Inflammatory macrophage treated with lipopolysaccharide for 4 hours (primary cell): ENCODE results near the gene PGLYRP2.

Source experiments
- DNase-seq: peaks from one replicate; pipeline ENCODE4 v3.0.0-alpha.2; 2020

The PGLYRP2 gene

GRCh38 chr19:15453906-15454860 lies 25.1 kb downstream of the PGLYRP2 start:
- DNase-seq = no peak

DNA sequence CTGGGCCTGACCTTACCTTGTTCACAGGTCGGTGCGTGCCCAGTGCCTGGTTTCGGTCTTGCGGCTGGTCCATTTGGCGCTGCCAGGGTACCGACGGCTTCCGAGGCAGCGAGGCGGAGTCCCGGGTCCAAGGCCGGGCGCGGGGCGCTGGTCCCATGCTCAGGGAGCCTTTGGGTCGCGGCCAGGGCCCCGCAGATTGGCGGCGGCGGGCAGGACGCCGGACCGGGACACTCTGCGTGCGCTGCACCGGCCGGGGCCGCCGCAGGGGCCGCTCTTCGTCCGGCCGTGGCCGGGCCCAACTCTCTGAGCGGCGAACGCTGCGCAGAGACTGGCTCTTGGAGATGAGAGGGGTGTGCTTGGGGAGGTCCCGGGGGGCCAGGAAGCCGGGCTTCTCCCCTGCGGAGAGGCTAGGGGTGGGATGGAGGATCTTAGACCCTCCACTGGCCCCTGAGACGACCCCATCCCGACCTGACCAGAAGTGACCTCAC lies 26.2 kb downstream of the PGLYRP2 start:
- DNase-seq = no peak

GRCh38 chr19:15452111-15453047 lies 26.9 kb downstream of the PGLYRP2 start:
- DNase-seq = peak; percentile 31

DNA sequence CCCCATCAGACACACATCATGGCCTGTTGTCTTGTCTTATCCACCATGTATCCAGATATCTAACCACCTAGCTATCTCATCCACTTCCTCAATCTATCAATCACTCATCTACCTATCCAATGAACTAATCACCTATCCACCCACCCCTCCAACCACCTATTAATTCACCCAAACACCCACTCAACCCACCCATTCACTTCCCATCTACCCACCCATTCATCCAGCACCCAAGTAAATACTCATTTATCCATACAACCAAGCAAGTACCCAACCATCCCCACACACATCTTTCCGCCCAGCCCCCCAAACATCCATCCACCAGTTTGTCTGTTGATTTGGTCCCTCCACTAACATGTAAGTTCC lies 28.8 kb downstream of the PGLYRP2 start:
- DNase-seq = no peak

DNA sequence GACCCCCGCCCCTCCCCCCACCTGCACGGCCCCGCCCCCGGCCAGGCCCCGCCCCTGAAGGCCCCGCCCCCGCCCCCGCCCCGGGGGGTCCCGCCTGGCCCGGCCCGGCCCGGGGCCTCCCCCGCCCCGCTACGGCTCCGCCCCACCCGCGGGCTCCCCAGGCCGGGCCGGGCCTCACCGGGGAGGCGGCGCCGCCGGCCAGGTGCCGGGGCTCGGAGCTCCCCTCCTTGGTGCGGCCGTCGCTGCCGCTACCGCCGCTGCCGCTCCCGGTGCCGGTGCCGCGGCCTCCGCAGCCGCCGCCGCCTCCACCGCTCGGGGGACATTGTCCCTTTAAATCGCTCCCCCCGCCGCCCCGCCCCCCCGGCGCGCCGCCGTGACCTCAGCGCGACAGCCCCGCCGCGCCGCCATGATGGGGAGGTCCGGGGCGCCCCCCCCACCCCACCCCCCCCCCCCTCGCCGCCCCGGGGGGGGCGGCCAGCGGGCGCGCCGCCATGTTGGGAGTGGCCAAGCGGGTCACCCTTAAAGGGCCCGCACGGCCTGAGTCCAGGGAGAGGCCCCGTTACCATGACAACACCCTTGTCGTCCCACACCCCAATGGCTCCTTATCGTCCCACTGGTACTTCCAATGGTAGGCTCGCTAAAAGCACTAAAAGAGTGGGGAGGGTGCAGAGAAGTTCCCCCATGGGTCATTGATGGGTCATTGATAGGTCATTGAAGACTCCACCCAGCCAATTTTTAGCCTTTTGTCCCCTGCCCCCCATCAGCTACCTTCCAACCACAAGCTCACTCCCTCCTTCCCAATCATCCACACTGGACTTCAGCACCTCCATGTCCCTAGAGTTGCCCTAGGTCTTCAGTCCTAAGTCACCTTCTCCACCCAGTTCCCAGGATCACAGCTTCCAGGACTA lies 29.4 kb downstream of the PGLYRP2 start, which contains the start of gene WIZ:
Gene WIZ (minus strand): TSS at position 337 of the 908 bp plus-strand sequence. CDS start 1,649 bp downstream, outside the sequence.
- DNase-seq = peak; percentile 72

DNA sequence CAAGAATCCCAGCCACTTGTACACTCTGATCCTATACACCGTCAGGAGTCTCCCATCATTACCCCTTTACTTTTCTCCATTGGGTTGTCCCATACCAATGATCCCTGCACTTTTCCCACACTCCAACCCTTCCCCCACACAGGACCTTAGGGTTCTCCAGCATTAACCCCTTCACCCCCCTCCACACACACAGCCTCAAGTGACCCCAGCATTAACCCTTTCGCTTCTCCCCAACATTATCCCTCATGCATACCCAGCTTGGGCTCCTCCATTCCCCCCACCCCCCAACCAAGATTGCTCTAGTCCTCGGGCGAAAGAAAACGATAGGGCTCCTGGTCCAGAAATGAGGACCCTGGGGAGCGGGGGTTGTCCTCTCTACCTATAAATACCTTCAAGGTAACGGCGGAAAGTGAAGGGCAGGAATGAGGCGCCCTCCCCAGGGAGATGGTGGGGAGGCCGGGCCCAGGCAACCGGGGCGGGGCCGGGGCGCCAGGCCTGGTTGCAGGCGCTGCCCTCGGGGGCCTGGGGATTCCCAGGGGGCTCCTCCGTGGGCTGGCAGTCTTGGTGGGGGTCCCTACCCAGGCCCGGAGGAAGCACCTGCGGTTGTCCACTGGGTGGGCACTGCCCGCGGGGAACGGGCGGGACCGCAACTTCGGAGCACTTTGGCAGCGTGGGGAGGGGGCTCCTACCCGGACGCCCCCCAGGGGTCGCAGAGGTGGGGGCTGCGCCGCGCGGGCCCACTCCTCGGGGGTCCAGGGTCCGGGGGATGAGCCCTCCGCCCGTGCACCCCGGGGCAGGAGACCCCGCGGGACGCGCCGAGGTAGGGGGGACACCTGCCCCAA lies 30.3 kb downstream of the PGLYRP2 start:
- DNase-seq = no peak

DNA sequence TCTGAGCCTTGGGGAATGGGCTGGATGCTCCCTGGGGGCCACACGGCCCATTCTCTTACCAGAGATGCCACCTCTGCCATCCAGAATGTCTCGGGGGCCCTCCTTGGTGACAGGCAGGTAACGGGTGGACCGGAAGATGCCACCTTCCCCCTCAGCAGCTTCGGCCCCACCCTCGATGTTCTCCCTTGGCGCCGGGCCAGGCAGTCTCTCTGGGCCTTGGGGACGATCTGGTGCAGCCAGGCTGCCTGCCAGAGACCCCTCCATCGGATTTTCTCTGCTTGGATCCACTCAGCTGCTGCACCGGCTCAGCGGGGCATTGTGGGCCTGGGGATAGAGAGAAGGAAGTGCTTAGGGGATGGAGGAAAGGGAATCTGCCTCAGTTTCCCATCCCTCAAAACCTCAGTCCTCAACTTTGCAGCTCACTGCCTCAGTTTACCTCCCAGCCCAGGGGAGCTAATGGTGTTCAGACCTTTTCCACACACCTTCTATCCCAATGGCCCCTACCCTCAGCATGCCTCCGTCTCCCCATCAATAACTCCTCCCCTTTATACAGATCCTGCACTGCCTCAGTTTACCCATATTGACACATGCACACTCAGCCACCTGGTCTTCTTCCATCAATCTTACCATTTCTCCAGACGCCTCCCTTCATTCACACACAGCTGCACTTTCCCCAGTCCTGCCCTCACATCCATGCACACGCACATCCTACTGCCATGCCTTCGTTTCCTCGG lies 31.1 kb downstream of the PGLYRP2 start:
- DNase-seq = no peak

GRCh38 chr19:15447057-15447456 lies 32.2 kb downstream of the PGLYRP2 start:
- no peak for DNase-seq

DNA sequence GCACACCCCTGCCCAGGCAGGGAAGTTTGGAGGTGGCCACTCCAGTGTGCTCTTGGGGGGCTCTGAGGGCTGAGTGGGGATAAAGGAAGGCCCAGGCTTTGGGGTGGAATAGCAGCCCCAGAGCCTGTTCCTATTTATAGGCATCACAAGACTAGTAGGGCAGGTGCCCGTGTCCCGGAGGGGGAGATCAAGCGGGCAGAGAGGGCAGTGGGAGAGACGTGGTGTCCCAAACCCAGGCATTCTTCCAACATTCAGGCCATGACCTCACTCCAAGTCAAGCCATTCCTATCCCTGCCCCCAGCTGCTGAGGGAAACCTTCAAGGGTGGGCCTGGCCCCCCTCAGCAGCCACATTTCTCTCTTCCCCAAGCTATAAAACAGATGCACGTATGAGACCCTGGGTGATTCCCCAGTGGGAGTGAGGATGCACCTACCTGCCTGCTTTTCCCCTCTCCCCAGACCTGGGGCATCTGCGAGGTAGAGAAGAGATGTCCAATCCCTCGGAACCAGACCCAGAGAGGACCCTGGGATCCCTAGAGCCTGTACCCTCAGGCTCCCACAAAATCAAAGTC lies 33.4 kb downstream of the PGLYRP2 start:
- DNase-seq = no peak

- DNase-seq = no peak
Measured at GRCh38 chr19:15445227-15445605, 34.1 kb downstream of the PGLYRP2 start.

DNA sequence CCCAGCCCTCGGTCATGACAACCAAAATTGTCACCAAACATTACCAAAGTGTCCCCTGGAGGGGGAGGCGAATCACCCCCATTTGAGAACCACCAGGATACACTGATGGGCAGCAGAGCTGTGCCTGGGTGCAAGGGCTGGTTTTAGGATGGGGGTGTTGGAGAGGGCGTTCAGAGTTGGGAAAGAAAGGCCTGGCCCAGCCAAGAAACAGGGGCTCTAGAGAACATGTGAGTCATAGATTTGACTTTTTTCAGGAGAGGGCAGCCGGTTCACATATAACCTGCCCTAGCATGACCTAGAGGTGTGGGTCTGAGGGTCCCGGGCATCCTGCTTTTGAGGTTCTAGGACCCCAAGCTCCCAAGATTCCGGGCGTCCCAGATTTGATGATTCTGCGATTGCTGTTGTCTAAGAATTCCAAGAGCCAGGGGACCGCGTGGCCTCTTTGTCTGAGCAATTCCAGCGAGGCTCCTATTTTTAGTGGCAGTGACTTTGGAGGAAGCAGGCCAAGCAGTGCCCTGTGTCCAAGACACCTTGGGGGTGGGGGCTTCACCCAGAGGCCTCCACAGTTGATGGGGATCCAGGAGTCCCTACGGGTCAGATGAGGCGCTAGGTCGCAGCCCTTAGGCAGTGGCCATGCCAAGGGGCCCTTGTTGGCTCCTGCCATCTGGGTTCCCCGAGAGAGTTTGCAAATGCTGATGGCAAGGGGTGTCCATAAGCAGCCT lies 34.6 kb downstream of the PGLYRP2 start:
- DNase-seq = no peak

DNA sequence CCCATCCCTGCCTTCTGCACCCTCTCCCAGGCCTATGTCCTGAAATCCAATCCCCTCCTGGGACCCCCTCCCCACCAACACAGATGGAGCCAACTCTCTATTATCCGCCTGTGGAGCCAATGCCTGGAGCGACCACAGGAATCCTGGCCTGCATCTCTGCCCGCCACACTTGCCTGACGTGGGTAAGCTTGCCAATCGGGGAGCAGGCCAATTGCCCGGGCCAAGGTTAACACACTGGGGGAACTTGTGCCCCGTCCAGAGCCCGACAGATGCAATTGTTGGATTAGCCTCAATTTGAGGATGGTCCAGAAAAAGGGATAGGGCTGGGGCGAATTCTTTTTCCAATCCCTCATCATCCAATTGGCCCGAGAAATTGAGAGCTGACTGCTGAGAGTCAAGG lies 35.5 kb downstream of the PGLYRP2 start:
- DNase-seq = no peak

- DNase-seq = no peak
Measured at GRCh38 chr19:15443325-15443724, 36.0 kb downstream of the PGLYRP2 start.

DNA sequence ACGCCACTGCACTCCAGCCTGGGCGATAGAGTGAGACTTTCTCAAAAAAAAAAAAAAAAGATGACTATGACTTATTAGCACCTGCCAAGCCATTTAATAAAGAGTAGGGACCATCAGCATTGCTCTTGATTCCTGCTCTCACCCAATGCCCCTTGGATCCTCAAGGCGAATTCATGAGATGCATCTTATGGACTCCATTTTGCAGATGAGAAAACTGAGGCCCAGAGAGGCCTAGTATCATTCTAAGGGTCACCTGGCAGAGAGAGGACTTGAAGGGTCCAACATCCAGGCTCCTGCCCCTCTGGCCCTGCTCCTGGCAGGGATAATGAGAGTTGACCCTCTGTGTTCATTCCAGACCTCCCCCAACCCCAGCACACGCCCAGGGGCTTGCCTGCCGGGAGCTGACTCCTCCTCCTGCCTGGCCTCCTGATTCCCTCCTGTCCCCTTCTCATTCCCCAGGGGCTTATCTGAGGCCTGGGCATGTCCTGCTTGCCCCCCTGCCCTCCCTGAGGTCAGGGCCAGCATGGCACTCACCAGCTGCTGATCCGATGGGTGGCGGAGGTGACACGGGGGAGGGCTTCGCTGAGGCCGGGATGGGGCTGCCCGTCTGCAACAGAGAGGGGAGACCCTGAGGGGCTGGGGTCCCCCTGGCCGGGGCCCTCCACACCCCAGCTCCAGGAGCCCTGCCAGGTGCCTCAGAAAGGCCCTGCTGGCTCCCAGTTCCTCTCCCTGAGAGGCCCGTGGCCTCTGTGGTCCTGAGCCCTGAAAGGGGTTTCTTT lies 37.0 kb downstream of the PGLYRP2 start:
- no peak for DNase-seq

DNA sequence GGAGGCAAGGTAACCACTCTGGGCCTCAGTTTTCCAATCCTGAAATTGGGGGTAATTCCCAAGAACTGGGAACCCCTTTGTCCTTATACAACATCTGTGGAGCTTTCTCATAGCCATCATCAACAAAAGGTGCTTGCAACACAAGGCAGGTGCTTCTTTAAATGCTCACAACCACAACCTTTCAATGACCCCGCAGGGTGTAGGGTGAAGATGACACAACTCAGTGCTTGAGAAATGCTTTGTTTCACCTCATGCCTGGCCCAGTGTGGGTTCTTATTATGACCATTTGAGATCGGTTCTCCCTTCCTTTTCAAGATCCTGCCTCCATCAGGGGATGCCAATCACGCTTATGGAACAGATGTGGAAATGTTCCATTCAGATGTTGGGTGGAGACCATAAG lies 38.0 kb downstream of the PGLYRP2 start:
- DNase-seq = no peak

DNA sequence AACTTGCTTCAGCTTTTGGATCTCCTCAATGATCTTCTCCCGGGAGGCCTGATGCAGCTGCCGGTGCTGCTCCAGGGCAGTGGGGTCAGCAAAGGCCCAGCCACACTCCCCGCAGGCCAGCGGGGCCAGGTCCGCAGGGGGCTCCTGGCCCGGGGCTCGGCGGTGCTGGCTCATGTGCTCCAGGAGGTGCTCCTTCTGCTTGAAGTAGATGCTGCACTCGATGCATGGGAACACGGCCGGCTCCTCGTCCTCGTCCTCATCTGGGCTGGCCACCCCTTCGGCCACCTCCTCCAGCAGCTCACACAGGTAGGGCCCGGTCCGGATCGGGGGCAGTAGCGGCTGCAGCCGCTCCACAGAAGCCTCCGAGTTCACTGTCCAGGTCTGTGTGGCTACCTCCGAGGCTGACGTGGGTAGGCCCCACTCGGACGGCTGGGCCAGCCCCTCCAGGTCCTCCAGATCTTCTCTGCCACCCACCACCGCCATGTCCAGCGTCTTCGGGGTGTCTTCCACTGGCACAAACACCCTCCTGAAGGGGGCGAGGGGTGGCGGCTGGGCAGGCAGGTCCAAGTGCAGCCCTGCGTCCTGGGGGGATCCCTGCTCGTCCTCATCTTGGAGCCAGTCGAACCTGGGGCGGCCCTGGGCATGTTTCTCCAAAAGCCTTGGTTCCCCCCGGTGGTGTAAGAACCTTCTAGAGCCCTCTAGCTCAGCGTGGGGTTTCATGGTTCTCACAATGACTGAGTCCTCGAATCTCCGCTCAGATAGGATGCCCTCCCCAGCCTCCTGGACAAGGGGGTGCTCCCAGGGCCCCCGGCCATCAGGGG lies 39.3 kb downstream of the PGLYRP2 start:
- no peak for DNase-seq

DNA sequence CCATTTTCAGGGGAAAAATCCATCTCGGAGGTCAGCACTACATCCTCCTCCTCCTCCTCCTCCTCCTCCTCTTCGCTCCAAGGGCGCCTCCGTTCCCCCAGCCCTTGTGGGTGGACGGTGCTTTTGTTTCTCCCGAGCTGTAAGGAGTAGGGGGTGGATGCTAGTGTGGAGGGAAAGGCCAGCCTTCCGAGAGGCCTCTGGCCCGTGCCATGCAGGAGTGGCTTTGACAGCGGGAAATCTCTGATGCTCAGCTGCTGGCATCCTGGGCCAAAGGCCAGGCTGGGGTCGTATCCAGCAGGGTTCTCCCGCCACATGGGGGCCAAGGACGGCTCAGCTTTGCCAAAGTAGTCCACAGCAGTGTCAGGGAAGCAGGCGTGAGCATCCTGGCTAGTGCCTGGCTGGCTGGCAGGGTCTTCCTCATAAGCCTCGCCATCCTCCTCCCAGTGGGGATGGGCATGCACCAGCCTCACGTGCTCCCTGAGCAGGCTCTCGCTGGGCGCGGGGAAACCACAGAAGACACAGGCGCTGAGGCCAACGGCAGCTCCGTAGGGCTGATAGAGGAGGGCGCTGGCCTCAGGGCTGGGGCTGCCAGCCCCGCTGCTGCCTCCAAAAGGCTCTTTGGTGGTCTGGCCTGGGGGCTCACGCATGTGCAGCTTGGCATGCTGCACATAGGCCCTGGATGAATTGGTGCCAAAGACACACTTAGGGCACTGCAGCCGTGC lies 40.1 kb downstream of the PGLYRP2 start:
- no peak for DNase-seq
